ENCODE data around the gene HSPA8.

DNA sequence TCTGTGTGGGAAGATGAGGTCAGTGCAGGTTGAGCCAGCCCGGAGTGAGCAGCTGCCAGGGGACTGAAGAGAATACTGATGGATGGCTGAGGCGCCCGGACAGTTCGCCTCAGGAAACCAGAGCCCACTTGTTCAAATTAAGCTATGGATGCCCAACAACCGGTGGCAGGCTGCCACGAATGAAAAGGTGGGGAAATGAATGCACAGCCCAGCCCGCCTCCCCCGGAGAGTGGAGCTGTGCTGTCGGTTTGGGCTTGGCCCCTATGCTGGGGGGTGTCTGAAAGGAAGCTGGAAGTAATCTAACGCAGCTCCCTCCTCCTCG is 21.9 kb downstream of the HSPA8 start:
- TF ChIP-seq POLR2AphosphoS5 (IDR thresholded peaks at IDR 0.05; ENCODE audit: low read depth, low read length) (no peak), POLR2A (IDR thresholded peaks at IDR 0.05; ENCODE audit: control extremely low read depth in 1 of 2, low read depth in 2 of 2, low read length in 2 of 2) (no peak), CTCF (IDR thresholded peaks at IDR 0.05; ENCODE audit: control extremely low read depth in 1 of 3, insufficient read depth in 1 of 3, low read depth in 1 of 3, low read length in 3 of 3) (no peak)
- TF ChIP-seq, protein P1, sequence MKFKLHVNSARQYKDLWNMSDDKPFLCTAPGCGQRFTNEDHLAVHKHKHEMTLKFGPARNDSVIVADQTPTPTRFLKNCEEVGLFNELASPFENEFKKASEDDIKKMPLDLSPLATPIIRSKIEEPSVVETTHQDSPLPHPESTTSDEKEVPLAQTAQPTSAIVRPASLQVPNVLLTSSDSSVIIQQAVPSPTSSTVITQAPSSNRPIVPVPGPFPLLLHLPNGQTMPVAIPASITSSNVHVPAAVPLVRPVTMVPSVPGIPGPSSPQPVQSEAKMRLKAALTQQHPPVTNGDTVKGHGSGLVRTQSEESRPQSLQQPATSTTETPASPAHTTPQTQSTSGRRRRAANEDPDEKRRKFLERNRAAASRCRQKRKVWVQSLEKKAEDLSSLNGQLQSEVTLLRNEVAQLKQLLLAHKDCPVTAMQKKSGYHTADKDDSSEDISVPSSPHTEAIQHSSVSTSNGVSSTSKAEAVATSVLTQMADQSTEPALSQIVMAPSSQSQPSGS (IDR thresholded peaks at IDR 0.05; ENCODE audit: low read length) = no peak
